HG02981 (cell line): Measurements from ENCODE around the gene FPGS.

ENCODE experiments used
- ATAC-seq: cut with Tn5 transposase; IDR thresholded peaks from one replicate; pipeline ENCODE4 v1.9.1; 2021; ENCODE audit warnings: mild to moderate bottlenecking, moderate library complexity; ENCODE audit not compliant: unreplicated experiment

The FPGS gene

GRCh38 chr9:127786773-127787104, 15.9 kb upstream of the FPGS start:
- no peak for ATAC-seq

- no peak for ATAC-seq
Measured at GRCh38 chr9:127788337-127789011, 14.2 kb upstream of the FPGS start.

GRCh38 chr9:127789179-127789578, 13.5 kb upstream of the FPGS start:
- ATAC-seq: no peak

GRCh38 chr9:127790094-127790855, 12.4 kb upstream of the FPGS start:
- no peak for ATAC-seq

GRCh38 chr9:127791085-127791484, 11.6 kb upstream of the FPGS start:
- no peak for ATAC-seq

GRCh38 chr9:127792417-127793031, 10.2 kb upstream of the FPGS start:
- ATAC-seq: no peak

GRCh38 chr9:127793093-127793708, 9.5 kb upstream of the FPGS start:
- ATAC-seq: no peak

GRCh38 chr9:127794001-127794791, 8.5 kb upstream of the FPGS start:
- no peak for ATAC-seq

- no peak for ATAC-seq
Measured at GRCh38 chr9:127796225-127796813, 6.4 kb upstream of the FPGS start.

GRCh38 chr9:127796852-127797370, 5.8 kb upstream of the FPGS start:
- ATAC-seq: no peak

- no peak for ATAC-seq
Measured at GRCh38 chr9:127801955-127802575, 617 bp upstream of the FPGS start.

- no peak for ATAC-seq
Measured at GRCh38 chr9:127803507-127804352, 1.0 kb downstream of the FPGS start.

- no peak for ATAC-seq
Measured at GRCh38 chr9:127805620-127806019, 2.9 kb downstream of the FPGS start.

- ATAC-seq: no peak
Measured at GRCh38 chr9:127806871-127807270, 4.2 kb downstream of the FPGS start.

GRCh38 chr9:127808347-127809001, 5.8 kb downstream of the FPGS start:
- ATAC-seq: no peak

- no peak for ATAC-seq
Measured at GRCh38 chr9:127809002-127809539, 6.4 kb downstream of the FPGS start.

GRCh38 chr9:127809540-127810377, 7.1 kb downstream of the FPGS start:
- no peak for ATAC-seq
